ENCODE data around the gene JOSD1. TPM values are rescaled to one million over a fixed set of nuclear protein-coding genes. Genes with fewer than 3 reads are reported as not detected.

JOSD1 gene
- total RNA-seq, 1 donor from 2014 or later = 69.6 TPM

GRCh38 chr22:38733724-38734381 is 33.1 kb upstream of the JOSD1 start:
- no peak for DNase-seq (ENCODE audit: low read depth in 2 of 2)

- peak in 1 of 2 donors; percentile 34 for DNase-seq (ENCODE audit: low read depth in 2 of 2)
These were observed 32.6 kb upstream of the JOSD1 start for GRCh38 chr22:38733329-38733723.

GRCh38 chr22:38732251-38732815 is 31.6 kb upstream of the JOSD1 start:
- no peak for DNase-seq (ENCODE audit: low read depth in 2 of 2)

- DNase-seq (ENCODE audit: low read depth in 2 of 2) = no peak
These were observed 31.0 kb upstream of the JOSD1 start for GRCh38 chr22:38731703-38732161.

GRCh38 chr22:38730411-38730871 is 29.7 kb upstream of the JOSD1 start:
- DNase-seq (ENCODE audit: low read depth in 2 of 2) = no peak

GRCh38 chr22:38729946-38730345 is 29.2 kb upstream of the JOSD1 start:
- DNase-seq (ENCODE audit: low read depth in 2 of 2) = no peak

- DNase-seq (ENCODE audit: low read depth in 2 of 2) = no peak
These were observed 28.4 kb upstream of the JOSD1 start for GRCh38 chr22:38728871-38729796.

GRCh38 chr22:38727530-38728451 is 27.0 kb upstream of the JOSD1 start:
- DNase-seq (ENCODE audit: low read depth in 2 of 2) = no peak

GRCh38 chr22:38727123-38727522 is 26.4 kb upstream of the JOSD1 start:
- no peak for DNase-seq (ENCODE audit: low read depth in 2 of 2)

- DNase-seq (ENCODE audit: low read depth in 2 of 2) = no peak
These were observed 25.3 kb upstream of the JOSD1 start for GRCh38 chr22:38725900-38726655.

GRCh38 chr22:38724926-38725571 is 24.3 kb upstream of the JOSD1 start:
- peak; percentile 36 to 63 for DNase-seq (ENCODE audit: low read depth in 2 of 2)

GRCh38 chr22:38724176-38724575 is 23.4 kb upstream of the JOSD1 start:
- DNase-seq (ENCODE audit: low read depth in 2 of 2) = no peak

GRCh38 chr22:38721551-38721950 is 20.8 kb upstream of the JOSD1 start:
- DNase-seq (ENCODE audit: low read depth in 2 of 2) = no peak

- DNase-seq (ENCODE audit: low read depth in 2 of 2) = no peak
These were observed 19.6 kb upstream of the JOSD1 start for GRCh38 chr22:38720350-38720749.

GRCh38 chr22:38719196-38719595 is 18.5 kb upstream of the JOSD1 start:
- no peak for DNase-seq (ENCODE audit: low read depth in 2 of 2)

GRCh38 chr22:38718414-38718813 is 17.7 kb upstream of the JOSD1 start:
- DNase-seq (ENCODE audit: low read depth in 2 of 2) = peak; percentile 53 to 88

GRCh38 chr22:38717244-38717643 is 16.5 kb upstream of the JOSD1 start:
- DNase-seq (ENCODE audit: low read depth in 2 of 2) = no peak

GRCh38 chr22:38716826-38717225 is 16.1 kb upstream of the JOSD1 start:
- DNase-seq (ENCODE audit: low read depth in 2 of 2) = no peak

GRCh38 chr22:38716271-38716670 is 15.5 kb upstream of the JOSD1 start:
- DNase-seq (ENCODE audit: low read depth in 2 of 2) = no peak

GRCh38 chr22:38715852-38716251 is 15.1 kb upstream of the JOSD1 start:
- DNase-seq (ENCODE audit: low read depth in 2 of 2) = no peak
